ENCODE measurements around the gene CNTFR.

DNA sequence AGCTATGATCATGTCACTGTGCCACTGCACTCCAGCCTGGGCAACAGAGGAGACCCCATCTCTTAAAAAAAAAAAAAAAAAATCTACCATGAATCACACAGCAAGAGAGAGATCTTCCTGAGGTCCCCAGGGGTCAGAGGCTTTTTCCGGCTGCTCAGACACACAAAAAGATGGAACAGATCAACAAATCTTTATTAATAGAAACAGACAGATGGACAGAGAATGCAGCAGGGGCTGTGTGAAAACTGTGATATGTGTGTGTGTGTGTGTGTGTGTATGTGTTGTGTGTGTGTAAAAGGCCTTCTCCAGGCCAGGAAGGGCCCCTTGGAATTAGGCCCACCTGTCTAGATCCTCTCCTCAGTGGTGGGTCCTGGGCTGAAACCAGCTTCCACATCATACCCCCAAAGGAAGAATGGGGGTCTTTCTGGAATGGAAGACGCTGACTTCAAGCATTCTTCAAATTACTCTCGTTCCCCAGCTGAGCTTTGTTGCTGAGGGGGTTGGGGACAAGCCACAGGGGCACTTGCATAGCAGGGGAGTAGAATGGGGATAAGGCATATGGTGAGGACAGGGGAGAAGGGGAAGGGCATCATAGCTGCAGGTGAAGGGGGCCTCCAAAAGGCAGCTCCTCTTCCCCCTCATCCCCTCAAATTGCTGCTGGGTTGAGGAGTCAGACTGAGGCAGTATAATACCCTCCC, 45.2 kb upstream of the CNTFR start:
- no peak for TF ChIP-seq POLR2AphosphoS5 (IDR thresholded peaks at IDR 0.05; ENCODE audit: low read depth)
- TF ChIP-seq, protein P1, sequence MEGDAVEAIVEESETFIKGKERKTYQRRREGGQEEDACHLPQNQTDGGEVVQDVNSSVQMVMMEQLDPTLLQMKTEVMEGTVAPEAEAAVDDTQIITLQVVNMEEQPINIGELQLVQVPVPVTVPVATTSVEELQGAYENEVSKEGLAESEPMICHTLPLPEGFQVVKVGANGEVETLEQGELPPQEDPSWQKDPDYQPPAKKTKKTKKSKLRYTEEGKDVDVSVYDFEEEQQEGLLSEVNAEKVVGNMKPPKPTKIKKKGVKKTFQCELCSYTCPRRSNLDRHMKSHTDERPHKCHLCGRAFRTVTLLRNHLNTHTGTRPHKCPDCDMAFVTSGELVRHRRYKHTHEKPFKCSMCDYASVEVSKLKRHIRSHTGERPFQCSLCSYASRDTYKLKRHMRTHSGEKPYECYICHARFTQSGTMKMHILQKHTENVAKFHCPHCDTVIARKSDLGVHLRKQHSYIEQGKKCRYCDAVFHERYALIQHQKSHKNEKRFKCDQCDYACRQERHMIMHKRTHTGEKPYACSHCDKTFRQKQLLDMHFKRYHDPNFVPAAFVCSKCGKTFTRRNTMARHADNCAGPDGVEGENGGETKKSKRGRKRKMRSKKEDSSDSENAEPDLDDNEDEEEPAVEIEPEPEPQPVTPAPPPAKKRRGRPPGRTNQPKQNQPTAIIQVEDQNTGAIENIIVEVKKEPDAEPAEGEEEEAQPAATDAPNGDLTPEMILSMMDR (conservative IDR thresholded peaks at IDR 0.05; ENCODE audit: low read depth in 2 of 2) = no peak
- TF ChIP-seq, protein P2, sequence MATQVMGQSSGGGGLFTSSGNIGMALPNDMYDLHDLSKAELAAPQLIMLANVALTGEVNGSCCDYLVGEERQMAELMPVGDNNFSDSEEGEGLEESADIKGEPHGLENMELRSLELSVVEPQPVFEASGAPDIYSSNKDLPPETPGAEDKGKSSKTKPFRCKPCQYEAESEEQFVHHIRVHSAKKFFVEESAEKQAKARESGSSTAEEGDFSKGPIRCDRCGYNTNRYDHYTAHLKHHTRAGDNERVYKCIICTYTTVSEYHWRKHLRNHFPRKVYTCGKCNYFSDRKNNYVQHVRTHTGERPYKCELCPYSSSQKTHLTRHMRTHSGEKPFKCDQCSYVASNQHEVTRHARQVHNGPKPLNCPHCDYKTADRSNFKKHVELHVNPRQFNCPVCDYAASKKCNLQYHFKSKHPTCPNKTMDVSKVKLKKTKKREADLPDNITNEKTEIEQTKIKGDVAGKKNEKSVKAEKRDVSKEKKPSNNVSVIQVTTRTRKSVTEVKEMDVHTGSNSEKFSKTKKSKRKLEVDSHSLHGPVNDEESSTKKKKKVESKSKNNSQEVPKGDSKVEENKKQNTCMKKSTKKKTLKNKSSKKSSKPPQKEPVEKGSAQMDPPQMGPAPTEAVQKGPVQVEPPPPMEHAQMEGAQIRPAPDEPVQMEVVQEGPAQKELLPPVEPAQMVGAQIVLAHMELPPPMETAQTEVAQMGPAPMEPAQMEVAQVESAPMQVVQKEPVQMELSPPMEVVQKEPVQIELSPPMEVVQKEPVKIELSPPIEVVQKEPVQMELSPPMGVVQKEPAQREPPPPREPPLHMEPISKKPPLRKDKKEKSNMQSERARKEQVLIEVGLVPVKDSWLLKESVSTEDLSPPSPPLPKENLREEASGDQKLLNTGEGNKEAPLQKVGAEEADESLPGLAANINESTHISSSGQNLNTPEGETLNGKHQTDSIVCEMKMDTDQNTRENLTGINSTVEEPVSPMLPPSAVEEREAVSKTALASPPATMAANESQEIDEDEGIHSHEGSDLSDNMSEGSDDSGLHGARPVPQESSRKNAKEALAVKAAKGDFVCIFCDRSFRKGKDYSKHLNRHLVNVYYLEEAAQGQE (IDR thresholded peaks at IDR 0.05; ENCODE audit: unreplicated experiment) = no peak
- no peak for TF ChIP-seq EZH2 (IDR thresholded peaks at IDR 0.05; ENCODE audit: low read depth, unreplicated experiment)
- TF ChIP-seq CREB1 (CRISPR knock-in tag; IDR thresholded peaks at IDR 0.05; ENCODE audit: low read depth) = no peak
- no peak for TF ChIP-seq EZH2phosphoT487 (IDR thresholded peaks at IDR 0.05; ENCODE audit: unreplicated experiment)
- TF ChIP-seq ZNF331 (CRISPR knock-in tag; IDR thresholded peaks at IDR 0.05; ENCODE audit: low read depth) = no peak
- TF ChIP-seq, protein P3, sequence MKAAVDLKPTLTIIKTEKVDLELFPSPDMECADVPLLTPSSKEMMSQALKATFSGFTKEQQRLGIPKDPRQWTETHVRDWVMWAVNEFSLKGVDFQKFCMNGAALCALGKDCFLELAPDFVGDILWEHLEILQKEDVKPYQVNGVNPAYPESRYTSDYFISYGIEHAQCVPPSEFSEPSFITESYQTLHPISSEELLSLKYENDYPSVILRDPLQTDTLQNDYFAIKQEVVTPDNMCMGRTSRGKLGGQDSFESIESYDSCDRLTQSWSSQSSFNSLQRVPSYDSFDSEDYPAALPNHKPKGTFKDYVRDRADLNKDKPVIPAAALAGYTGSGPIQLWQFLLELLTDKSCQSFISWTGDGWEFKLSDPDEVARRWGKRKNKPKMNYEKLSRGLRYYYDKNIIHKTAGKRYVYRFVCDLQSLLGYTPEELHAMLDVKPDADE (IDR thresholded peaks at IDR 0.05) = no peak
- no peak for TF ChIP-seq JUNB (IDR thresholded peaks at IDR 0.05; ENCODE audit: unreplicated experiment)

All from GM23338 (cell line).